ENCODE measurements around the gene CCT6B.

The CCT6B gene

GRCh38 chr17:34993031-34993430 lies 31.8 kb upstream of the CCT6B start:
- Mint-ChIP-seq H3K9me3 (no peaks in the 10 kb centered on the region), H3K4me1 (peaks cover 9% of the 10 kb centered on the region), H3K36me3 (peaks cover 49% of the 10 kb centered on the region), H3K4me3 (no peak overlapping the region), H3K27me3 (no peaks in the 10 kb centered on the region), H3K27ac (no peak overlapping the region)
- CTCF ChIA-PET, result interaction anchor here (0.6 to 8.4 kb wide), 3 partner anchors 97 to 693 kb away, joined by 3 to 114 read pairs (median 30); partner anchors contain the start of genes FNDC8 and RAD51D
- DNase-seq, result no peak

- CTCF ChIA-PET, result interaction anchor here (1.0 to 2.2 kb wide), 3 partner anchors 10 to 127 kb away, joined by 3 to 10 read pairs (median 4); no protein-coding TSS in a partner anchor
- no peaks in the 10 kb centered on the region for H3K27me3 Mint-ChIP-seq
- peaks cover 9% of the 10 kb centered on the region for H3K4me1 Mint-ChIP-seq
- no peak overlapping the region for H3K4me3 Mint-ChIP-seq
- H3K36me3 Mint-ChIP-seq, result peaks cover 55% of the 10 kb centered on the region
- no peak for DNase-seq
- H3K9me3 Mint-ChIP-seq, result no peaks in the 10 kb centered on the region
- no peak overlapping the region for H3K27ac Mint-ChIP-seq
Measured at GRCh38 chr17:34991606-34992005, 30.3 kb upstream of the CCT6B start.

DNA sequence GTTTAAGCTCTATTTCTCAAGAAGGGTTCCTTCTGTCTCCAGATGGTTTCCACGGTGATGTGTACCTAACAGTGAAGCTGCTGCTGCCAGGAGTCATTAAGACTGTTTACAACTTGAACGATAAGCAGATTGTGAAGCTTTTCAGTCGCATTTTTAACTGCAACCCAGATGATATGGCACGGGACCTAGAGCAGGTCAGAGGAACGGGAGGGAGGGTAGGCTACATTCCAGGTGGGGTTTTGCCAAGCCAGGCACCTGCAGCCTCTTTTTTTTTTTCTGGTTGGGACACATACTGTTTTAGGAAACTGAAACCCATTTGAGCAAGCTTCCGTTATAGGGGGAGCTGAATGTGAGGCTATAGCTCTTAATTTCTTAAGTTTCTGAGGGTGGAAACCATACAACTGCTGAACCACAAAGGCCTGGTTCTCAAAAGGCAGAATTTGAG lies 29.7 kb upstream of the CCT6B start:
- CTCF ChIA-PET, result interaction anchor here (0.7 to 2.2 kb wide), 4 partner anchors 9 to 449 kb away, joined by 3 to 10 read pairs (median 4); no protein-coding TSS in a partner anchor
- H3K4me1 Mint-ChIP-seq, result peaks cover 9% of the 10 kb centered on the region
- H3K4me3 Mint-ChIP-seq, result no peak overlapping the region
- no peak overlapping the region for H3K27ac Mint-ChIP-seq
- H3K36me3 Mint-ChIP-seq, result peaks cover 57% of the 10 kb centered on the region
- no peaks in the 10 kb centered on the region for H3K9me3 Mint-ChIP-seq
- no peaks in the 10 kb centered on the region for H3K27me3 Mint-ChIP-seq
- DNase-seq, result no peak

DNA sequence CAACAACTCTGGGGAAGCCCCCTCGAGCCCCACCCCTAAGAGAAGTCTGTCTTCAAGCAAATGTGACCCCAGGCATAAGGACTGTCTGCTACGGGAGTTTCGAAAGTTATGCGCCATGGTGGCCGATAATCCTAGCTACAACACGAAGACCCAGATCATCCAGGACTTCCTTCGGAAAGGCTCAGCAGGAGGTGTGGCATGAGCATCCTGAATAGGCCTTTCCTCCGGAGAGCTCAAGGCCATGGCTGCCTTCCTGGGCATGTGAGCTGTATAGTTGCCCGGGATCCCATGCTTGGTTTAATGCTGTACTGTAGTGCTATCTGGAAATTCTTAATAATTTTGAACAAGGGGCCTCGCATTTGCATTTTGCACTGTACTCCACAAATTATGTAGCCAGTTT lies 28.2 kb upstream of the CCT6B start:
- H3K9me3 Mint-ChIP-seq, result no peaks in the 10 kb centered on the region
- CTCF ChIA-PET, result no interaction called here

DNA sequence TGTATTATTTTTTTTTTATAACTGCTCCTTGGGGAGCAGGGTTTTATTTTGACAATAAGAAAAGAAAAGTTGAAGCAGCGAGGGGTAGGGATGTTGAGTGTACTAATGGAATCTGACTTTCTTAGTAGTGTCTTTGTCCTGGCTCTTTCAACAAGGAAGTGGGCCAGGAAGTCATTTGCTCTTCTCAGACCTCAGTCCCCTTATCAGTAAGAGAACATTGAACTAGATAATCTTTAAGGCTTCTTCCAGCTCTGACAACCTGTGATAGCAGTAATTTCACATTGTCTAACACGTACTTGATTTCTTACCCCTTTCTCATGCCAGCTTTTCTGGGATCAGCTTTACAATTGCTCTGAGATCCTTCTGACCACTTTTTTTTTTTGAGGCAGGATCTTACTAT lies 27.4 kb upstream of the CCT6B start:
- DNase-seq, result no peak
- Mint-ChIP-seq H3K27ac (no peak overlapping the region), H3K27me3 (no peaks in the 10 kb centered on the region), H3K9me3 (no peaks in the 10 kb centered on the region), H3K4me1 (peaks cover 16% of the 10 kb centered on the region), H3K36me3 (peaks cover 55% of the 10 kb centered on the region), H3K4me3 (no peak overlapping the region)
- CTCF ChIA-PET, result interaction anchor here (0.5 kb wide), 1 partner anchor 815 kb away, joined by 3 read pairs; no protein-coding TSS in a partner anchor

More for the DNA sequence above, 28.2 kb upstream of the CCT6B start:
- peaks cover 9% of the 10 kb centered on the region for H3K4me1 Mint-ChIP-seq
- H3K27ac Mint-ChIP-seq, result no peak overlapping the region
- peaks cover 60% of the 10 kb centered on the region for H3K36me3 Mint-ChIP-seq
- DNase-seq, result no peak
- H3K27me3 Mint-ChIP-seq, result no peaks in the 10 kb centered on the region
- H3K4me3 Mint-ChIP-seq, result no peak overlapping the region

DNA sequence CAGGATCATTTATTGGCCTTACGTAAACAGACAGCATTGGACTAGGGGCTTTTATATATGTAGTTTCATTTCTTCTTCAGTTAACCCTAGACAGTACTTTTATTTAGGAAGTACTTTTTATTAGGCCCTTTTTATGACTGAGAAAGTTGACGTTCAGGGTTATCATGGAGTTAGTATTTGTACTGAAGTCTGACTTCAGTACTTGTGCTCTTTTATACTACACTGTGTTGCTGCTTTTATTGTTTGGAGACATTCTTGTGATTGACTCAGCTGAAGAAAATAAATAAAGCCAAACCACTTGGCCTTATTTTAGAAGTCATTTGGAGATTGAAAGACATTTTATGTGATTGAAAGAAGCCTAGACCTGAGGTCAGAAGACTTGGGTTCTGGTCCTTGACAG lies 26.0 kb upstream of the CCT6B start:
- no peaks in the 10 kb centered on the region for H3K27me3 Mint-ChIP-seq
- H3K4me3 Mint-ChIP-seq, result no peak overlapping the region
- peaks cover 47% of the 10 kb centered on the region for H3K36me3 Mint-ChIP-seq
- CTCF ChIA-PET, result interaction anchor here (0.8 kb wide), 1 partner anchor 127 kb away, joined by 3 read pairs; no protein-coding TSS in a partner anchor
- peaks cover 23% of the 10 kb centered on the region for H3K4me1 Mint-ChIP-seq
- no peak overlapping the region for H3K27ac Mint-ChIP-seq
- DNase-seq, result no peak
- H3K9me3 Mint-ChIP-seq, result no peaks in the 10 kb centered on the region

- no peaks in the 10 kb centered on the region for H3K27me3 Mint-ChIP-seq
- no peak for DNase-seq
- CTCF ChIA-PET, result interaction anchor here (1.0 to 1.9 kb wide), 5 partner anchors 9 to 137 kb away, joined by 3 to 8 read pairs (median 3); no protein-coding TSS in a partner anchor
- peak overlapping the region; percentile 99 for H3K27ac Mint-ChIP-seq
- peaks cover 20% of the 10 kb centered on the region for H3K36me3 Mint-ChIP-seq
- no peaks in the 10 kb centered on the region for H3K9me3 Mint-ChIP-seq
- peak overlapping the region; percentile 84 for H3K4me3 Mint-ChIP-seq
- H3K4me1 Mint-ChIP-seq, result peaks cover 41% of the 10 kb centered on the region
Measured at GRCh38 chr17:34981538-34982241, 20.4 kb upstream of the CCT6B start.

GRCh38 chr17:34980681-34981537 lies 19.6 kb upstream of the CCT6B start:
- peaks cover 41% of the 10 kb centered on the region for H3K4me1 Mint-ChIP-seq

DNA sequence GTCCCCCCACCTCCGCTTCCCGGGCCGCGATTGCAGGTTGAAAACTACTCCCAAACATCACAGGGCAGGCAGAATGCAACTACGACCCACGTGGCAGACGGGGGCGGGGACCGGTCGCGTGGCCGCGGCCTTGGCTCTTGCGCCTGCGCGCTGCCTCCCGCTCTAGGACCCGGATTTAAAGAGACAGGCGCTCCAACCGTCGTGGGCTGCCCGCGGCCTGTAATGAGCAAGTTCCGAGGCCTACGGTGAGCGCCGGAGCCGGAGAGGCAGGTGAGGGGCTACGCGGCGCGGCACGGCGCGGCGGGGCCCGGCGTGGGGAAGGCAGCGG lies 19.1 kb upstream of the CCT6B start, which contains the start of gene LIG3:
Gene LIG3, plus strand, starts transcription at position 160 of the 328 bp plus-strand sequence. CDS start 2,494 bp downstream, outside the sequence.
- peaks cover 8% of the 10 kb centered on the region for H3K36me3 Mint-ChIP-seq
- peak within 1 kb of the TSS; percentile 99 for H3K27ac Mint-ChIP-seq
- CTCF ChIA-PET, result no interaction called here
- peak; percentile 96 for DNase-seq
- H3K9me3 Mint-ChIP-seq, result no peaks in the 10 kb centered on the region
- peaks cover 4% of the 10 kb centered on the region for H3K27me3 Mint-ChIP-seq
- peak within 1 kb of the TSS; percentile 90 for H3K4me3 Mint-ChIP-seq
- H3K4me1 Mint-ChIP-seq, result peaks cover 41% of the 10 kb centered on the region

More at GRCh38 chr17:34980681-34981537, 19.6 kb upstream of the CCT6B start:
- H3K27me3 Mint-ChIP-seq, result peaks cover 4% of the 10 kb centered on the region
- peak; percentile 83 for DNase-seq
- H3K36me3 Mint-ChIP-seq, result peaks cover 12% of the 10 kb centered on the region
- CTCF ChIA-PET, result interaction anchor here (1.0 to 1.9 kb wide), 5 partner anchors 10 to 138 kb away, joined by 3 to 8 read pairs (median 3); no protein-coding TSS in a partner anchor
- peak overlapping the region; percentile 90 for H3K4me3 Mint-ChIP-seq
- no peaks in the 10 kb centered on the region for H3K9me3 Mint-ChIP-seq
- peak overlapping the region; percentile 99 for H3K27ac Mint-ChIP-seq

- DNase-seq, result no peak
- Mint-ChIP-seq H3K27me3 (peaks cover 4% of the 10 kb centered on the region), H3K4me1 (peaks cover 41% of the 10 kb centered on the region), H3K36me3 (peaks cover 6% of the 10 kb centered on the region), H3K4me3 (peak overlapping the region; percentile 90), H3K27ac (peak overlapping the region; percentile 97), H3K9me3 (no peaks in the 10 kb centered on the region)
- CTCF ChIA-PET, result no interaction called here
Measured at GRCh38 chr17:34979650-34980352, 18.5 kb upstream of the CCT6B start.

DNA sequence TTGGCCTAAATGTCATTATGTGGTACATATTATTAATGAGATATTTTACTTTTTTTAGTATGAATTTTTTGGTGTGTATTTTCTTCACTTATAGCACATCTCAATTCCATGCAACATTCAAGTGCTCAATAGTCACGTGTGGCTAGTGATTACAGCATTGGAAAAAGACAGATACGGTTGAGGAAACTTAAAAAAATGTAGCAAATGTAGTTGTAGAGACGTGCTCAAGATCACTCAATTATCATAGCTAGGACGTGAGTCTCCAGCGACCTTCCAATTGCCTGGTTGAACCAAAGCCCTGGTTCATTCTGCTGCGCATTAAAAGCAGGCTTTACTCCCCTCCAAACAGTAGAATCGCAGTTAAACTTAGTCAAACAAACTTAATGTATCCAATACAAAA lies 17.9 kb upstream of the CCT6B start:
- no peak overlapping the region for H3K27ac Mint-ChIP-seq
- H3K36me3 Mint-ChIP-seq, result peaks cover 6% of the 10 kb centered on the region
- no peak overlapping the region for H3K4me3 Mint-ChIP-seq
- peaks cover 39% of the 10 kb centered on the region for H3K4me1 Mint-ChIP-seq
- no peak for DNase-seq
- H3K9me3 Mint-ChIP-seq, result no peaks in the 10 kb centered on the region
- peaks cover 4% of the 10 kb centered on the region for H3K27me3 Mint-ChIP-seq
- CTCF ChIA-PET, result no interaction called here

DNA sequence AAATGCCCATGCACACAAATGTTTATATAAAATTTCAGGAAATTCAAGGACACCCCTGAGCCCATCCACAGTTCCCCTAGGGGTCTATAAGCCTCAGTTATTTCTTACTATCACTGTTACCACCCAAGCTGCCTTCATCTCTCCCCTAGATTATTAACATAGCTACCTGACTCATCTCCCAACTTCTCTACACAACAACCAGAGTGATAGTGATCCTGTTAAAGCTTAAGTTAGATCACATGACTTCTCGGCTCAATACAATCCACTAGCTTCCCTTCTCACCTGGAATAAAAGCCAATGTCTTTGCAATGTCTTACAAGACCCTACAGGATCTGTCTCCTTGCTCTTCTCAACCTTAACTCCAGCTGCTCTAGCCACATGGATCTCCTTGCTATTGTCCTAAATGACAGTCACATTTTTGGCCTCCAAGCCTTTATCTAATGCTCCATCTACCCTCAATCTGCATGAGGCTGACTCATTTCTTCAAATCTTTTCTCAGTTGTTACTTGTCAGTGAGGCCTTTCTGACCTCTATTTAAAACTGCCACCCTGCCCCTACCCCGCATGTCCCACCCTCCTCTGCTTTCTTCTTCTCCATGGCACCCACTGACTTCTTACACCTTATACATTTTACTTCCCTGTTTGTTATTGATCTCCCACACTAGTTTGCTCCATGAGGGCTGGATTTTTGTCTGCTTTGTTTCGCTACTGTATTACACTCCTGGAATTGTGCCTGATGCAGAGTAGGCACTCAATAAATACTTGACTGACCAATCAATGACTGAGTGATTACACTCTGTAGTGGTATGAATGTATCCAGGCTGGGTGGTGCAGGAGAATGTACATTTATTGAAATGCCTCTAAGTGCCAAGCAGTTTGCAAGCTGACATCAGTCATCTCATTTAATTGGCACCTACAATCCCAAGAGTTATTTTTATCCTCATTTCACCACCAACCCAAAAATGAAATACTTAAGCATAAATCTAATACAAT lies 13.8 kb upstream of the CCT6B start:
- peaks cover 4% of the 10 kb centered on the region for H3K27me3 Mint-ChIP-seq
- H3K36me3 Mint-ChIP-seq, result no peaks in the 10 kb centered on the region
- DNase-seq, result no peak
- H3K4me3 Mint-ChIP-seq, result no peak overlapping the region
- no peak overlapping the region for H3K27ac Mint-ChIP-seq
- peaks cover 11% of the 10 kb centered on the region for H3K4me1 Mint-ChIP-seq
- H3K9me3 Mint-ChIP-seq, result no peaks in the 10 kb centered on the region
- CTCF ChIA-PET, result interaction anchor here (2.1 kb wide), 1 partner anchor 11 kb away, joined by 6 read pairs; no protein-coding TSS in a partner anchor

- H3K4me1 Mint-ChIP-seq, result peaks cover 2% of the 10 kb centered on the region
- CTCF ChIA-PET, result interaction anchor here (1.0 to 2.1 kb wide), 3 partner anchors 9 to 145 kb away, joined by 3 to 6 read pairs (median 4); no protein-coding TSS in a partner anchor
- no peak for DNase-seq
- no peaks in the 10 kb centered on the region for H3K9me3 Mint-ChIP-seq
- H3K27ac Mint-ChIP-seq, result no peak overlapping the region
- peaks cover 4% of the 10 kb centered on the region for H3K27me3 Mint-ChIP-seq
- H3K4me3 Mint-ChIP-seq, result no peak overlapping the region
- peaks cover 2% of the 10 kb centered on the region for H3K36me3 Mint-ChIP-seq
Measured at GRCh38 chr17:34974179-34974578, 12.9 kb upstream of the CCT6B start.

Data from activated naive CD4-positive, alpha-beta T cell treated with anti-CD3 and anti-CD28 coated beads, Interleukin-2, amount 10 ng/mL, durations not matched to agents 7 days and 5 days (primary cell).